Measurements from ENCODE around the gene OR6Y1. TPM values are rescaled to one million over a fixed set of nuclear protein-coding genes. Genes with fewer than 3 reads are reported as not detected.
A peak's percentile ranks its signal among the peaks of the same experiment; 100 is the strongest.

The OR6Y1 gene
- total RNA-seq (2014; rRNA removed; shearing (Covaris generic)) (not detected in 2 replicates), polyA plus RNA-seq (2016; fragmentation: Nextera tagmentation; extraction: Ambion mirVana) (not detected in 2 replicates)
- long read RNA-seq = 0 reads

GRCh38 chr1:158554352-158554751 is at the start of gene OR6Y1:
OR6Y1 (minus strand) TSS chr1:158554405; CDS start chr1:158548105, 6,300 bp downstream.
- H3K4me2 ChIP-seq = no peak within 1 kb of the TSS
- H3K9me3 Mint-ChIP-seq = no peaks in the 10 kb centered on the region
- H4K20me1 ChIP-seq (replicated peaks; ENCODE audit: insufficient read depth) = no peaks in the 10 kb centered on the region
- H3K79me2 ChIP-seq (replicated peaks; ENCODE audit: insufficient read depth) = no peaks in the 10 kb centered on the region
- no peaks in the 10 kb centered on the region for H3K27me3 Mint-ChIP-seq (ENCODE audit: insufficient read depth, low read depth, poor library complexity)
- no peaks in the 10 kb centered on the region for H3K36me3 Mint-ChIP-seq (ENCODE audit: low read depth)
- H3K27ac Mint-ChIP-seq = peak within 1 kb of the TSS; percentile 60; the same call in 1 of the 2 replicates
- no peaks in the 10 kb centered on the region for H3K36me3 ChIP-seq (ENCODE audit: insufficient read depth)
- H3K27me3 ChIP-seq (ENCODE audit: insufficient read depth) = no peaks in the 10 kb centered on the region
- H2AFZ ChIP-seq = 0 out of 2 replicates have a peak within 1 kb of the TSS, but pooled peaks have one; percentile 49
- H3K4me3 ChIP-seq = no peak within 1 kb of the TSS
- TF ChIP-seq EZH2 (IDR thresholded peaks at IDR 0.05; ENCODE audit: low read depth, unreplicated experiment) (no peak), POLR2AphosphoS5 (IDR thresholded peaks at IDR 0.05; ENCODE audit: low read depth) (no peak), ZNF114 (CRISPR knock-in tag; IDR thresholded peaks at IDR 0.05) (no peak), STAT1 (IDR thresholded peaks at IDR 0.05; ENCODE audit: unreplicated experiment) (no peak), EZH2phosphoT487 (IDR thresholded peaks at IDR 0.05; ENCODE audit: unreplicated experiment) (no peak), ZNF331 (CRISPR knock-in tag; IDR thresholded peaks at IDR 0.05; ENCODE audit: low read depth) (no peak), CREB1 (CRISPR knock-in tag; IDR thresholded peaks at IDR 0.05; ENCODE audit: low read depth) (no peak)
- TF ChIP-seq, protein P1, sequence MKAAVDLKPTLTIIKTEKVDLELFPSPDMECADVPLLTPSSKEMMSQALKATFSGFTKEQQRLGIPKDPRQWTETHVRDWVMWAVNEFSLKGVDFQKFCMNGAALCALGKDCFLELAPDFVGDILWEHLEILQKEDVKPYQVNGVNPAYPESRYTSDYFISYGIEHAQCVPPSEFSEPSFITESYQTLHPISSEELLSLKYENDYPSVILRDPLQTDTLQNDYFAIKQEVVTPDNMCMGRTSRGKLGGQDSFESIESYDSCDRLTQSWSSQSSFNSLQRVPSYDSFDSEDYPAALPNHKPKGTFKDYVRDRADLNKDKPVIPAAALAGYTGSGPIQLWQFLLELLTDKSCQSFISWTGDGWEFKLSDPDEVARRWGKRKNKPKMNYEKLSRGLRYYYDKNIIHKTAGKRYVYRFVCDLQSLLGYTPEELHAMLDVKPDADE (IDR thresholded peaks at IDR 0.05) = no peak
- ATAC-seq (no peak), DNase-seq (ENCODE audit: low spot score) (no peak)
- H3K4me3 Mint-ChIP-seq = no peak within 1 kb of the TSS
- H3K9me2 ChIP-seq (ENCODE audit: insufficient read depth) = no peaks in the 10 kb centered on the region
- no peaks in the 10 kb centered on the region for H3F3A ChIP-seq (replicated peaks; ENCODE audit: low read depth)
- H3K27ac ChIP-seq (ENCODE audit: low read depth) = no peak within 1 kb of the TSS
- no peaks in the 10 kb centered on the region for H3K4me1 Mint-ChIP-seq
- no peaks in the 10 kb centered on the region for H3K4me1 ChIP-seq (ENCODE audit: insufficient read depth)

- Histone ChIP-seq H3K9me2 (ENCODE audit: insufficient read depth) (no peaks in the 10 kb centered on the region; the same call in 1 of the 2 replicates), H3K4me2 (no peak overlapping the region), H3K4me1 (ENCODE audit: insufficient read depth) (no peaks in the 10 kb centered on the region), H3K27ac (ENCODE audit: low read depth) (no peak overlapping the region), H4K20me1 (replicated peaks; ENCODE audit: insufficient read depth) (no peaks in the 10 kb centered on the region), H2AFZ (no peak overlapping the region), H3K27me3 (ENCODE audit: insufficient read depth) (no peaks in the 10 kb centered on the region), H3K4me3 (no peak overlapping the region), H3K79me2 (replicated peaks; ENCODE audit: insufficient read depth) (no peaks in the 10 kb centered on the region), H3K36me3 (ENCODE audit: insufficient read depth) (no peaks in the 10 kb centered on the region), H3F3A (replicated peaks; ENCODE audit: low read depth) (no peaks in the 10 kb centered on the region)
- H3K4me1 Mint-ChIP-seq = no peaks in the 10 kb centered on the region
- H3K36me3 Mint-ChIP-seq (ENCODE audit: low read depth) = peaks cover 11% of the 10 kb centered on the region
- no peak overlapping the region for H3K4me3 Mint-ChIP-seq
- no peak for ATAC-seq
- H3K9me3 Mint-ChIP-seq = peaks cover 14% of the 10 kb centered on the region
- H3K27me3 Mint-ChIP-seq (ENCODE audit: insufficient read depth, low read depth, poor library complexity) = no peaks in the 10 kb centered on the region
- DNase-seq (ENCODE audit: low spot score) = no peak
- no peak overlapping the region for H3K27ac Mint-ChIP-seq
- TF ChIP-seq, protein P1 (IDR thresholded peaks at IDR 0.05) = no peak
- TF ChIP-seq POLR2AphosphoS5 (IDR thresholded peaks at IDR 0.05; ENCODE audit: low read depth) (no peak), NANOG (IDR thresholded peaks at IDR 0.05; ENCODE audit: borderline replicate concordance) (no peak), STAT1 (IDR thresholded peaks at IDR 0.05; ENCODE audit: unreplicated experiment) (no peak), CREB1 (CRISPR knock-in tag; IDR thresholded peaks at IDR 0.05; ENCODE audit: low read depth) (no peak)
- TF ChIP-seq, protein P2, sequence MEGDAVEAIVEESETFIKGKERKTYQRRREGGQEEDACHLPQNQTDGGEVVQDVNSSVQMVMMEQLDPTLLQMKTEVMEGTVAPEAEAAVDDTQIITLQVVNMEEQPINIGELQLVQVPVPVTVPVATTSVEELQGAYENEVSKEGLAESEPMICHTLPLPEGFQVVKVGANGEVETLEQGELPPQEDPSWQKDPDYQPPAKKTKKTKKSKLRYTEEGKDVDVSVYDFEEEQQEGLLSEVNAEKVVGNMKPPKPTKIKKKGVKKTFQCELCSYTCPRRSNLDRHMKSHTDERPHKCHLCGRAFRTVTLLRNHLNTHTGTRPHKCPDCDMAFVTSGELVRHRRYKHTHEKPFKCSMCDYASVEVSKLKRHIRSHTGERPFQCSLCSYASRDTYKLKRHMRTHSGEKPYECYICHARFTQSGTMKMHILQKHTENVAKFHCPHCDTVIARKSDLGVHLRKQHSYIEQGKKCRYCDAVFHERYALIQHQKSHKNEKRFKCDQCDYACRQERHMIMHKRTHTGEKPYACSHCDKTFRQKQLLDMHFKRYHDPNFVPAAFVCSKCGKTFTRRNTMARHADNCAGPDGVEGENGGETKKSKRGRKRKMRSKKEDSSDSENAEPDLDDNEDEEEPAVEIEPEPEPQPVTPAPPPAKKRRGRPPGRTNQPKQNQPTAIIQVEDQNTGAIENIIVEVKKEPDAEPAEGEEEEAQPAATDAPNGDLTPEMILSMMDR (conservative IDR thresholded peaks at IDR 0.05; ENCODE audit: low read depth in 2 of 2) = no peak
- TF ChIP-seq, protein P3, sequence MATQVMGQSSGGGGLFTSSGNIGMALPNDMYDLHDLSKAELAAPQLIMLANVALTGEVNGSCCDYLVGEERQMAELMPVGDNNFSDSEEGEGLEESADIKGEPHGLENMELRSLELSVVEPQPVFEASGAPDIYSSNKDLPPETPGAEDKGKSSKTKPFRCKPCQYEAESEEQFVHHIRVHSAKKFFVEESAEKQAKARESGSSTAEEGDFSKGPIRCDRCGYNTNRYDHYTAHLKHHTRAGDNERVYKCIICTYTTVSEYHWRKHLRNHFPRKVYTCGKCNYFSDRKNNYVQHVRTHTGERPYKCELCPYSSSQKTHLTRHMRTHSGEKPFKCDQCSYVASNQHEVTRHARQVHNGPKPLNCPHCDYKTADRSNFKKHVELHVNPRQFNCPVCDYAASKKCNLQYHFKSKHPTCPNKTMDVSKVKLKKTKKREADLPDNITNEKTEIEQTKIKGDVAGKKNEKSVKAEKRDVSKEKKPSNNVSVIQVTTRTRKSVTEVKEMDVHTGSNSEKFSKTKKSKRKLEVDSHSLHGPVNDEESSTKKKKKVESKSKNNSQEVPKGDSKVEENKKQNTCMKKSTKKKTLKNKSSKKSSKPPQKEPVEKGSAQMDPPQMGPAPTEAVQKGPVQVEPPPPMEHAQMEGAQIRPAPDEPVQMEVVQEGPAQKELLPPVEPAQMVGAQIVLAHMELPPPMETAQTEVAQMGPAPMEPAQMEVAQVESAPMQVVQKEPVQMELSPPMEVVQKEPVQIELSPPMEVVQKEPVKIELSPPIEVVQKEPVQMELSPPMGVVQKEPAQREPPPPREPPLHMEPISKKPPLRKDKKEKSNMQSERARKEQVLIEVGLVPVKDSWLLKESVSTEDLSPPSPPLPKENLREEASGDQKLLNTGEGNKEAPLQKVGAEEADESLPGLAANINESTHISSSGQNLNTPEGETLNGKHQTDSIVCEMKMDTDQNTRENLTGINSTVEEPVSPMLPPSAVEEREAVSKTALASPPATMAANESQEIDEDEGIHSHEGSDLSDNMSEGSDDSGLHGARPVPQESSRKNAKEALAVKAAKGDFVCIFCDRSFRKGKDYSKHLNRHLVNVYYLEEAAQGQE (IDR thresholded peaks at IDR 0.05; ENCODE audit: unreplicated experiment) = no peak
Observed at GRCh38 chr1:158600735-158601134, 46.5 kb upstream of the OR6Y1 start.

Data from GM23338 (cell line).